Testis (tissue), 3 donors: ENCODE results near the gene CYP4B1. TPM values are rescaled to one million over a fixed set of nuclear protein-coding genes. Genes with fewer than 3 reads are reported as not detected.

Experiments used
- DNase-seq: peaks from one replicate; pipeline ENCODE4 v3.0.0-alpha.2; 2019
- H3K27ac ChIP-seq, 2 donors: fragments of 200-600 bp; sonication (generic); one replicate each; pipeline ENCODE4 v1.5.1; 2019
- H3K27me3 ChIP-seq: fragments of 200-600 bp; sonication (generic); one replicate; pipeline ENCODE4 v1.5.1; 2019
- H3K36me3 ChIP-seq: fragments of 200-600 bp; sonication (generic); one replicate; pipeline ENCODE4 v1.5.1; 2017; ENCODE audit warnings: low read depth; ENCODE audit errors: missing control alignments
- H3K4me1 ChIP-seq: fragments of 200-600 bp; sonication (generic); one replicate; pipeline ENCODE4 v1.5.1; 2019
- H3K4me3 ChIP-seq, 2 donors: fragments of 200-600 bp; sonication (generic); one replicate each; pipeline ENCODE4 v1.5.1; 2017 to 2019
- H3K9me3 ChIP-seq: fragments of 200-600 bp; sonication (generic); one replicate; pipeline ENCODE4 v1.5.1; 2017
- POLR2A ChIP-seq: fragments of 450-650 bp; IDR thresholded peaks from one replicate; pipeline ENCODE4 v1.6.1; 2017; ENCODE audit warnings: antibody characterized with exemption, mild to moderate bottlenecking, moderate library complexity
- WGBS, 2 donors: methylation state at CpG; one replicate each; pipeline ENCODE4 v1.1.5; 2018; 5-methylcytosine and 5-hydroxymethylcytosine counted together
- intact Hi-C: fragments of 100-400 bp; cut with DNase I; formaldehyde crosslinking; loops from one replicate; pipeline ENCODE4 v1.15.1; 2023; ENCODE audit warnings: low total_unique reads
- polyA plus RNA-seq: library from polyadenylated mRNA; stranded (reverse); fragments of 350-450 nt; fragmentation: Illumina TruSeq; extraction: RNeasy Lipid Tissue Mini Kit (QIAGEN cat#74804); gene quantifications from one replicate; pipeline ENCODE4 v1.2.3, GENCODE V29; 2014; ENCODE audit warnings: low read depth, low replicate concordance; ENCODE audit not compliant: insufficient read depth
- total RNA-seq, 2 donors: library from RNA; depleted of rRNA; stranded (reverse); fragments of >200 nt; gene quantifications; one replicate each; pipeline ENCODE4 v1.2.3, GENCODE V29; 2016
- TF ChIP-seq, protein P1 (sequence below), 3 experiments: fragments of 450-650 bp in 2 of 3; fragments of 200-600 bp in 1 of 3; sonication (generic) in 1 of 3; IDR thresholded peaks; one replicate each; pipeline ENCODE4 v1.5.1; 2016 to 2019; ENCODE audit warnings: antibody characterized with exemption in 3 of 3, mild to moderate bottlenecking in 2 of 3, moderate library complexity in 1 of 3

Gene CYP4B1
- total and polyA plus RNA-seq, 3 donors from 2014 or later = 2.1 to 6.1 (median 4.3) TPM

DNA sequence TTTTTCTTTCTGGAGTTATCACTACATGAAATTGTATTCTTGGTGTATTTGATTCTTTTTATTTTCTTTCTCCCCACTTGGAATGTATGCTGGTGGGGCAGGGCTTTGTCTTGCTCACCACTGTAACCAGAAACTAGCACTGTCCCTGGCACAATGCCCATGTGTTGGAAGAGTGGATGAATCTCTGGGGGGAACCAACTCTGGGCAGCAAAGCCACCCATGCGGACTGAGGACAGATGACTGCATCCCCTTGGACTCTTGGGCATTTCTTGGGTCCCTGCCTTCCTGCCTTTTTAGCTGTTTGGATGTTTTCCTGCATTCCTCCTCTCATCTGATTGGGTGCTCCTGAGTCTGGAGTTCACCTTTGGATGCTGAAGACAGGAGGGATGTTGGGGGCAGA, 6.1 kb downstream of the CYP4B1 start:
- Histone ChIP-seq H3K9me3 (no peaks in the 10 kb centered on the region), H3K27ac (no peak overlapping the region), H3K36me3 (no peaks in the 10 kb centered on the region), H3K4me3 (no peak overlapping the region), H3K27me3 (no peaks in the 10 kb centered on the region), H3K4me1 (peaks cover 41% of the 10 kb centered on the region)
- intact Hi-C loops = no loop called here
- no peak for TF ChIP-seq POLR2A
- TF ChIP-seq, protein P1, sequence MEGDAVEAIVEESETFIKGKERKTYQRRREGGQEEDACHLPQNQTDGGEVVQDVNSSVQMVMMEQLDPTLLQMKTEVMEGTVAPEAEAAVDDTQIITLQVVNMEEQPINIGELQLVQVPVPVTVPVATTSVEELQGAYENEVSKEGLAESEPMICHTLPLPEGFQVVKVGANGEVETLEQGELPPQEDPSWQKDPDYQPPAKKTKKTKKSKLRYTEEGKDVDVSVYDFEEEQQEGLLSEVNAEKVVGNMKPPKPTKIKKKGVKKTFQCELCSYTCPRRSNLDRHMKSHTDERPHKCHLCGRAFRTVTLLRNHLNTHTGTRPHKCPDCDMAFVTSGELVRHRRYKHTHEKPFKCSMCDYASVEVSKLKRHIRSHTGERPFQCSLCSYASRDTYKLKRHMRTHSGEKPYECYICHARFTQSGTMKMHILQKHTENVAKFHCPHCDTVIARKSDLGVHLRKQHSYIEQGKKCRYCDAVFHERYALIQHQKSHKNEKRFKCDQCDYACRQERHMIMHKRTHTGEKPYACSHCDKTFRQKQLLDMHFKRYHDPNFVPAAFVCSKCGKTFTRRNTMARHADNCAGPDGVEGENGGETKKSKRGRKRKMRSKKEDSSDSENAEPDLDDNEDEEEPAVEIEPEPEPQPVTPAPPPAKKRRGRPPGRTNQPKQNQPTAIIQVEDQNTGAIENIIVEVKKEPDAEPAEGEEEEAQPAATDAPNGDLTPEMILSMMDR (IDR thresholded peaks at IDR 0.05) = no peak
- 79% methylated on average over 1 of the region's 1 CpG for WGBS, 2 donors
- no peak for DNase-seq

DNA sequence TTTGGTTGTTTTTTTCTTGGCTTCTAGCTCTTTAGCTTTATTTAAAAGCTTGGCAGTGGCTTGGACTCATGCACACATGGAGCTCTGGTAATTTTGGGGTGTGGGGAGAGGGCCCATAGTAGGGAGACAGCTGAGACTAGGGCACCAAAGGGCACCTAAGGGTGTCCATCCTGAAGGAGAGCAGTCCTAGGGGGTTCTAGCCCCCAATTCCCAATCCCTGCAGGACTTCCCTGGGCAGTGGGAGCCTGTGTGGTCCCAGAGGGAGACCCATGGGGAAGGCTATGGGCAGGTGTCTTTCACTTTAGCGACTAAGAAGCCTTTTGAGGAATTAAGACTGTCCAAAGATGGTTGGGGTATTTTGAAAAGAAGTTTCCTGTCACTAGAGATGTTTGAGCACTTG, 6.9 kb downstream of the CYP4B1 start:
- no peaks in the 10 kb centered on the region for H3K36me3 ChIP-seq
- H3K4me1 ChIP-seq = peaks cover 41% of the 10 kb centered on the region
- no peaks in the 10 kb centered on the region for H3K9me3 ChIP-seq
- H3K4me3 ChIP-seq = no peak overlapping the region
- peak overlapping the region in 1 of 2 donors; percentile 77 for H3K27ac ChIP-seq
- intact Hi-C loops = no loop called here
- H3K27me3 ChIP-seq = no peaks in the 10 kb centered on the region
- TF ChIP-seq POLR2A = no peak
- TF ChIP-seq, protein P1 (IDR thresholded peaks at IDR 0.05) = no peak
- no peak for DNase-seq
- 80 to 95% methylated on average over 1 of the region's 1 CpG for WGBS, 2 donors

DNA sequence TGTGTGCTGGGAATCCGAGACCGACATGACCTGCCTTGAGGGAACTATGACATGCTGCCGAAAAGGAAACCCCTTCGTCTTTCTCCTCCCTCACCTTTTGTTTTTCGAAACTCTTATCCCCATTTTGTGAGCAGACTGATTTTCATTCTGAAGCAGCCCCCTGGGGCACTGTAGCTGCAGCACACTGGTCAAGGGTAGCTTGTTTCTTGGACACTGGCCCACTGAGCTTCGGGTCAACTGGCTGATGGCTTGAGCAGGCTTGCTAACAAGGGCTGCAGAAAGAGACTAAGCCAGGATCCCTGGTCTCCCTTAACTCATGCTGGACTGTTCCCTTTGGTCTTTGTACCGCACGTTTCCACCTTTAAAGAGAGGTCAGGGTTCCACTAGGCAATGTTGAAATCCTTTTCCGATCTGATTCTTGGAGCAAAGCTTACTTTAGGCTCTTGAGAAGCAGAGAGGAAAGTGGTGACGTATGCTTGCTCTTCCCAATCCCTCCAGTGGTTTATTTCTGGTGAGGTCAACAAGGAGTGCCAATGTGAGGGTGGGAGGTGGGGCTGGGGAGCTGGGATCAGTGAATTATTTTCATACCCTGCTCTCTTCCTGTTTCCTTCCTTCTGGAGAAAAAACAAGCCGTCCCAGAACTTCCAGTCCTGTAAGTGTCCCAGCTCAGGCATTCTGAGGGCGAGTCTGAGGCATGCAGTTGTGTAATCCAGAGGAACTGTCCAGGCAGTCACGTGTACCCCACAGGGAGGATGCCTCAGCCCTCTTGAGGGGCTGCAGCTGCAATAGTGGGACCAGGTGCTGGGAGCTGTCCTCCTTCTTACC, 7.6 kb downstream of the CYP4B1 start:
- peak; percentile 80 for DNase-seq
- intact Hi-C loops = no loop called here
- Histone ChIP-seq H3K36me3 (no peaks in the 10 kb centered on the region), H3K4me1 (peaks cover 41% of the 10 kb centered on the region), H3K9me3 (no peaks in the 10 kb centered on the region), H3K4me3 (no peak overlapping the region), H3K27me3 (no peaks in the 10 kb centered on the region), H3K27ac (peak overlapping the region; percentile 27 to 77)
- WGBS, 2 donors = 48 to 61% methylated on average over 13 of the region's 13 CpGs
- TF ChIP-seq, protein P1 (IDR thresholded peaks at IDR 0.05) = no peak
- no peak for TF ChIP-seq POLR2A

DNA sequence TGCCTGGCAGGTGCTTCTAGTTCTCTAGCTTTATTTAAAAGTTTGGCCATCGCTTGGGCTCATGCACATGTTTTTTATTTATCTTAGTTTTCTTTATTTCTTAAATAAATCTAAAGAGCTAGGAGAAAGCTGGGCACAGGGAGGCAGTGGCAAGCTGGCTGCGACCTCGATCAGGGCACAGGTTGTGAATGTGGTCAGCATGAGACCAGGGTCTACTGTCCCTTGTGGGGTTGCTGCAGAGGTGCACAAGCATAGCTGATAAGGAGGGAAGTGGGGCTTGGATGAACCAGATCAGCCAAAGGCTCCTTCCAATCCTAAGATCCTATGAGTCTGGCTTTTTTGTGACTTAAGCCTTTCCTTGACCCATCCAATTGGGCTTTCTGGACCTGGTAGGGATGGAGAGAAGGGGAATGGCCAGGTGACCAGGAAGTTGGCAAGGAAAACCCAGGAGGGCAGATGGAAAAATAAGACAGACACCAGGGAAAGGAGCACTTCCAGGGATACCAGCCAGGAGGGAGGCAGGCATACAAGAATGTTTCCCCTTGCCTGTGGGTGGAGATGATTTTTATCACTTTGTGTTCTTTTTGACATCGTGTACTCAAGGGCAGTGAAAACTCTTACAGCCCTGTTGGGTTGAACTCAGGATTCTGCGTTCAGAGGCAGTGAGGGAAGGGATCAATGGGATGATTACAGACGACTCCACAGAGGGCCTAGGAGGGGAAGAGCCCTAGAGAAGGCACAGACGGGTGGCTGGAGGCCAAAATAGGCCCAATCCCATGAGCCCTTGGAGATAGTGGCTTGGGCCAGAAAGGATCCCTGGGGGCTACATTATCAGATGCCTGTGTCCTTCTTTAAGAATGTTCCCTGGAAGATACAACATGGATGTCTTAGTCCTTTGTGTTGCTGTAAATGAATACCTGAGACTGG, 8.5 kb downstream of the CYP4B1 start:
- no peak for DNase-seq
- no peaks in the 10 kb centered on the region for H3K36me3 ChIP-seq
- TF ChIP-seq, protein P1 (IDR thresholded peaks at IDR 0.05) = no peak
- no peak for TF ChIP-seq POLR2A
- H3K27me3 ChIP-seq = no peaks in the 10 kb centered on the region
- H3K4me3 ChIP-seq = no peak overlapping the region
- intact Hi-C loops = no loop called here
- H3K27ac ChIP-seq = peak overlapping the region; percentile 27 to 77
- H3K9me3 ChIP-seq = no peaks in the 10 kb centered on the region
- 66 to 68% methylated on average over 7 of the region's 7 CpGs for WGBS, 2 donors
- peaks cover 41% of the 10 kb centered on the region for H3K4me1 ChIP-seq
